ENCODE data around the gene FRMD7. TPM values are rescaled to one million over a fixed set of nuclear protein-coding genes. Genes with fewer than 3 reads are reported as not detected.
A peak's percentile ranks its signal among the peaks of the same experiment; 100 is the strongest.

Gene FRMD7, protein sequence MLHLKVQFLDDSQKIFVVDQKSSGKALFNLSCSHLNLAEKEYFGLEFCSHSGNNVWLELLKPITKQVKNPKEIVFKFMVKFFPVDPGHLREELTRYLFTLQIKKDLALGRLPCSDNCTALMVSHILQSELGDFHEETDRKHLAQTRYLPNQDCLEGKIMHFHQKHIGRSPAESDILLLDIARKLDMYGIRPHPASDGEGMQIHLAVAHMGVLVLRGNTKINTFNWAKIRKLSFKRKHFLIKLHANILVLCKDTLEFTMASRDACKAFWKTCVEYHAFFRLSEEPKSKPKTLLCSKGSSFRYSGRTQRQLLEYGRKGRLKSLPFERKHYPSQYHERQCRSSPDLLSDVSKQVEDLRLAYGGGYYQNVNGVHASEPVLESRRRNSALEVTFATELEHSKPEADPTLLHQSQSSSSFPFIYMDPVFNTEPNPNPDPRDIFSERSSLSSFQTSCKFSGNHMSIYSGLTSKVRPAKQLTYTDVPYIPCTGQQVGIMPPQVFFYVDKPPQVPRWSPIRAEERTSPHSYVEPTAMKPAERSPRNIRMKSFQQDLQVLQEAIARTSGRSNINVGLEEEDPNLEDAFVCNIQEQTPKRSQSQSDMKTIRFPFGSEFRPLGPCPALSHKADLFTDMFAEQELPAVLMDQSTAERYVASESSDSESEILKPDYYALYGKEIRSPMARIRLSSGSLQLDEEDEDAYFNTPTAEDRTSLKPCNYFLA
- total RNA-seq (2016; rRNA removed; fragmentation: Illumina TruSeq; extraction: Trizol) (not detected in 2 replicates), polyA plus RNA-seq (2011; rRNA removed) (0.04 TPM in 1 of 2 replicates, not detected in the other), polyA minus RNA-seq (2011; rRNA and poly(A)+ RNA removed; ENCODE audit: low replicate concordance) (0.04 TPM in 1 of 2 replicates, not detected in the other), Bru-seq, nascent RNA (percentile 10 among the genes with signal in this experiment), BruChase-seq, experiment 1, labeled RNA remaining after a 6-hour chase (percentile 8 among the genes with signal in this experiment), BruChase-seq, experiment 2, labeled RNA remaining after a 2-hour chase (percentile 18 among the genes with signal in this experiment)
- not detected in 2 replicates for total RNA-seq (2016; cell fraction: cytosol; rRNA removed; fragmentation: Illumina TruSeq; extraction: Trizol; ENCODE audit: low read depth)
- not detected in 2 replicates for total RNA-seq (2016; cell fraction: insoluble cytoplasmic fraction; rRNA removed; fragmentation: Illumina TruSeq; extraction: Trizol)
- total RNA-seq (2016; cell fraction: membrane; rRNA removed; fragmentation: Illumina TruSeq; extraction: Trizol): not detected in 2 replicates
- not detected in 2 replicates for total RNA-seq (2016; cell fraction: nucleus; rRNA removed; fragmentation: Illumina TruSeq; extraction: Trizol)
- 0.01 TPM in 1 of 2 replicates, not detected in the other for polyA plus RNA-seq (2011; cell fraction: cytosol; rRNA removed)
- not detected in 2 replicates for polyA plus RNA-seq (2011; cell fraction: nucleus; rRNA removed)
- not detected in 2 replicates for polyA plus RNA-seq (2012)
- polyA plus RNA-seq (2016; cell fraction: cytosol; fragmentation: Illumina TruSeq; extraction: Trizol; ENCODE audit: low read depth): not detected in 2 replicates
- not detected in 2 replicates for polyA plus RNA-seq (2016; cell fraction: insoluble cytoplasmic fraction; fragmentation: Illumina TruSeq; extraction: Trizol; ENCODE audit: low read depth)
- not detected in 2 replicates for polyA plus RNA-seq (2016; cell fraction: membrane; fragmentation: Illumina TruSeq; extraction: Trizol; ENCODE audit: low read depth)
- not detected in 2 replicates for polyA plus RNA-seq (2016; cell fraction: nucleus; fragmentation: Illumina TruSeq; extraction: Trizol; ENCODE audit: insufficient read depth, low read depth)
- not detected in 2 replicates for polyA minus RNA-seq (2011; cell fraction: cytosol; rRNA and poly(A)+ RNA removed)
- 0.39 and 0.50 TPM in 2 replicates for polyA minus RNA-seq (2011; cell fraction: nucleus; rRNA and poly(A)+ RNA removed)
- long read RNA-seq, experiment 1: 0 reads
- long read RNA-seq, experiment 2: 0 reads

DNA sequence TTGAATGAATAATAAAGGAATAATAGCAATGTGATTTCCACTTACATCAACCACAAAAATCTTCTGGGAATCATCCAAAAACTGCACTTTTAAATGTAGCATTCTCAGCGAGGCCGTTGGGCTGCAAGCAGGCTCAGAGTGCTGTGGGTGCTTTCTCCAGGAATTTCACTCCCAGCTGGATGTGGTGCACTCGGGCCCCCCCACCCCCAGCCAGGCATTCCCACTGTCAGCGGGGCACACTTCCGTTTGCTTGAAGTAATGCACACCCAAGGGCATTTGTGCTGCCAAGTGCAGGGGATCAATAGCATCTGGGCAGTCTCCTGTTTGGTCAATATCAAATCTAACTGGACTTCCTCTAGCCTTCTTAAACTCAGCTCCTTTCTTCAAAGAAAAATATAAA is at the start of gene FRMD7:
Gene FRMD7 (minus strand): TSS at position 278 of the 400 bp plus-strand sequence. CDS start 176 bp downstream, at position 102.
- Histone ChIP-seq H3K9me3 (ENCODE audit: low read length) (no peaks in the 10 kb centered on the region), H3K79me2 (ENCODE audit: insufficient read depth, low read length) (no peaks in the 10 kb centered on the region), H2AFZ (ENCODE audit: low read length) (no peak within 1 kb of the TSS), H3K36me3 (replicated peaks in 1 of 2; ENCODE audit: control insufficient read depth in 1 of 2, insufficient read depth in 2 of 2, low read length in 2 of 2) (no peaks in the 10 kb centered on the region), H3K27me3 (ENCODE audit: control insufficient read depth in 1 of 2, insufficient read depth in 2 of 2, low read length in 2 of 2) (no peaks in the 10 kb centered on the region), H3K27ac (ENCODE audit: extremely low read length, insufficient read depth, low read length) (no peak within 1 kb of the TSS), H3K4me1 (ENCODE audit: insufficient read depth, low read length) (no peaks in the 10 kb centered on the region), H4K20me1 (ENCODE audit: insufficient read depth, low read length) (no peaks in the 10 kb centered on the region), H3K4me3 (replicated peaks in 1 of 3; ENCODE audit: insufficient read depth in 1 of 3, low read depth in 2 of 3, low read length in 3 of 3) (no peak within 1 kb of the TSS), H3K9ac (ENCODE audit: insufficient read depth, low read depth, low read length) (no peak within 1 kb of the TSS), H3K4me2 (ENCODE audit: low read depth, low read length) (no peak within 1 kb of the TSS)
- ChIA-PET CTCF (ENCODE audit: low intra/inter-chr PET ratio, low total read pairs) (no interaction called here), POLR2A (no interaction called here)
- intact Hi-C loops (cut with micrococcal nuclease; ENCODE audit: unreplicated experiment) (no loop called here), in situ Hi-C loops (cut with HindIII; ENCODE audit: extremely low pct_ligation_motif_present, low pct_unique_long_range_greater_than_20kb) (no loop called here)
- TF ChIP-seq, protein P1, sequence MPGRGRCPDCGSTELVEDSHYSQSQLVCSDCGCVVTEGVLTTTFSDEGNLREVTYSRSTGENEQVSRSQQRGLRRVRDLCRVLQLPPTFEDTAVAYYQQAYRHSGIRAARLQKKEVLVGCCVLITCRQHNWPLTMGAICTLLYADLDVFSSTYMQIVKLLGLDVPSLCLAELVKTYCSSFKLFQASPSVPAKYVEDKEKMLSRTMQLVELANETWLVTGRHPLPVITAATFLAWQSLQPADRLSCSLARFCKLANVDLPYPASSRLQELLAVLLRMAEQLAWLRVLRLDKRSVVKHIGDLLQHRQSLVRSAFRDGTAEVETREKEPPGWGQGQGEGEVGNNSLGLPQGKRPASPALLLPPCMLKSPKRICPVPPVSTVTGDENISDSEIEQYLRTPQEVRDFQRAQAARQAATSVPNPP (CRISPR knock-in tag; IDR thresholded peaks at IDR 0.05): no peak
- no peak for TF ChIP-seq NFATC3 (CRISPR knock-in tag; IDR thresholded peaks at IDR 0.05)
- no peak for TF ChIP-seq ZNF557 (CRISPR knock-in tag; IDR thresholded peaks at IDR 0.05)
- TF ChIP-seq ZNF629 (CRISPR knock-in tag; conservative IDR thresholded peaks at IDR 0.05): no peak
- TF ChIP-seq HCFC1 (IDR thresholded peaks at IDR 0.05; ENCODE audit: low read depth, low read length): no peak
- no peak for TF ChIP-seq ZNF382 (CRISPR knock-in tag; IDR thresholded peaks at IDR 0.05; ENCODE audit: borderline replicate concordance)
- TF ChIP-seq JUNB (CRISPR knock-in tag; IDR thresholded peaks at IDR 0.05; ENCODE audit: borderline replicate concordance): no peak
- no peak for TF ChIP-seq ZNF501 (CRISPR knock-in tag; IDR thresholded peaks at IDR 0.05)
- BruUV-seq (replicated peaks): no TSS peak
- DNase-seq (ENCODE audit: low spot score) (no peak), ATAC-seq (no peak), FAIRE-seq (no peak)
- WGBS (ENCODE audit: low lambda C conversion rate): no CpG with 5 or more reads among the region's 5 CpGs
